GM19025 (cell line): ENCODE results near the gene CGB5.
A peak's percentile ranks its signal among the peaks of the same experiment; 100 is the strongest.

Experiments
- ATAC-seq: cut with Tn5 transposase; IDR thresholded peaks from one replicate; pipeline ENCODE4 v1.9.1; 2021; ENCODE audit warnings: mild to moderate bottlenecking, low read depth, moderate library complexity; ENCODE audit not compliant: unreplicated experiment

CGB5 gene

DNA sequence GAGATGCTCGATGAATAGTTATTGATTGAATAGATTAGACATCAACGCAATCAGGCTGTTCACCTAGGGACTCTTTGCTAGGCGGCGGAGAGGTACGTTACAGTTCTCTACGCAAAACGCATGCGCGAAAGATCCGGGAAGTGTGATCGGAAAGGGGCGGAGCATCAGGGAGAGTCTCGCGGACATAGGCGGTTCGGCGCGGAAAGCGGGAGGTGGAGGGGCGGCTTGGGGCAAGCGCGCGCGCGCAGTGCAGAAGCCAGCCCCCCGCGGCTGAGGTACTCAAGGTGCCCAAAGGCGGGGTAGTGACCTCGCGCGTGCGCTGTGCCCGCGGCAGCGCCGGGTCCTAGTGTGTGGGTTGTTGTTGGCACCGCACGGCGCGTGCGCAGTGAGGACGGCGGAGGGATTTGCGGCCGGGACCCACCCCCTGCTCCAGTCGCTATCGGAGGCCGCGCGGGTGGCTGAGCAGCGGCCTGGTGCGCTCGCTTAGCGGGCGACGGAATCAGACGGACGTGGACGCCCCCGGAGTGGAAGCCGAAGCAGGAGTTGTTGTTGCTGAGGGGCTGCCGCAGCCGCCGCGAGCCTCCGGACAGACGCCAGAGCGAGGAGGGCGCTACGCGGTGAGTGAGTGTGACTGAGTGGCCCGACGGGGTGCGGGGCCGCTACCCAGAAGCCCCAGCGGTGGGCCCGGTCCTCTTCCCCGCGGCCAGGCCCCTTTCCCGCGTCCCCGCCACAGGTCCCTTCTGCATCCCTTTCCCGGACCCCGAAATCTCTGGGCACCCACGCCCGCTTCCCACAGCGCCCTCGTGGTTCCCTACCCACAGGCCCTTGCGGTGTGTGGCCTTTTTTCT lies 41.6 kb downstream of the CGB5 start, which contains the start of gene SNRNP70:
TSS of gene SNRNP70 (plus strand) at position 432 of the 848 bp plus-strand sequence. CDS start 964 bp downstream, outside the sequence.
- peak; percentile 81 for ATAC-seq

- ATAC-seq: no peak
Measured at GRCh38 chr19:49085868-49086232, 42.2 kb downstream of the CGB5 start.

DNA sequence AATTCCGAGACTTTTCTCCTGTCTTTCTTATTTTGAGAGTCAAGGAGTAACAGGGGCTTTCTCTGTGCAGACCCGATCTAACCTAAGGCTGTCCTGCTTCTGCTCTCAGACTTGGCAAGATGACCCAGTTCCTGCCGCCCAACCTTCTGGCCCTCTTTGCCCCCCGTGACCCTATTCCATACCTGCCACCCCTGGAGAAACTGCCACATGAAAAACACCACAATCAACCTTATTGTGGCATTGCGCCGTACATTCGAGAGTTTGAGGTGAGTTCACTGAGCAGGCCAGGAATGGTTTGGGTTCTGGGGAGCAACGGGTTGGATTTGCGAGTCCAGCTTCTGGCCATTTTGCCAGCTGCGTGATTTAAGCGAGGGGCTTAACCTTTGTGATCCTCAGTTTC lies 42.6 kb downstream of the CGB5 start:
- ATAC-seq: no peak

- ATAC-seq: no peak
Measured at GRCh38 chr19:49091391-49092038, 47.9 kb downstream of the CGB5 start.

- no peak for ATAC-seq
Measured at GRCh38 chr19:49092686-49093085, 49.0 kb downstream of the CGB5 start.
